SKM-1 treated with dmso at 0.1 percent for 144 hours (cell line): ENCODE results near the gene ENOPH1.

Source experiments
- DNase-seq: peaks from one replicate; lab custom pipeline; 2025; ENCODE audit not compliant: unreplicated experiment; lab: John Stamatoyannopoulos, UW

ENOPH1 gene

DNA sequence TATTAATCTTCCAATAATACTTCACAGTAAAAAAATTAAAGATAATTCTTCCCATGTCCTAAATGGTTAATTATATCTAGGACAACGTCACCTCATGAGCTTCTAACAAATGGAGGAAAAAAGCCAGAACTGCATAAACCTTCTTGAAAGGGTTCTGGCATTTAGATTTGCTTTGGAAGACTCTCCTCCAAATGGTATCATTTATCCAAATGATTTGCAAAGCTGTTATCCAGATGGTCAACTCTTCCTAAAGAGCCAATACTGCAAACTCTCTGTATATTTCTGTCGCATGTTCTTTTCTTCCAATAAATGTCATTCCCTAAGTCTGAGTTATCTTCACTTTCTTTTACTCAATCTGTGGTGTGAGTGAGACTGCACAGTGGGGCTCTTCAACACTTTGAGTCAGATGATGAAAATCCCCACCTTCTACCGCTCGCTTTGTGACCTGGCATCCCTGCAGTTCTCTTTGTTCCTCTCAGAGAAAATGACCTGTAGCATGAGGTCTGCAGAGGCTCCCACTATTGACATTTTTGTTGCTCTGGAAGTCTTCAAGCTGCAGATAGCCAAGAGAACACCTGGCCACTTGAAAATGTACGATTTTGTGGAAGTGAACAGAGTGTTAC is 78.5 kb downstream of the ENOPH1 start:
- DNase-seq: no peak

DNA sequence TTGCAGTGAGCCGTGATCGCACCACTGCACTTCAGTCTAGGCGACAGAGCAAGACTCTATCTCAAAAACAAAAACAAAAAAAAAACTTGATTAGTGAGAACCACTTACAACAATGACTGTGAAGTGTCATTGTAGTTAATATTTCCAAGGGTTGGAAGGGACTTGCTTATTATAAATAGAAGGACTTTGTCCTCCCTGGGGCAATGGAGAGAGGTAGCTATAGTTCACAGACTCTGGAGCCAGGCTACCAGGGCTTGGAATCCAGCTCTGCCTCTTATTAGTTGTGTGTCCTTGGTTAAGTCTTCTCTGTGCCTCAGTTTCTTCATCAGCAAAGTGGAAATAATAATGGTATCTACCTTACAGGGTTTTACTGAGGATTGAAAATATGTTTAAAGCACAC is 79.8 kb downstream of the ENOPH1 start:
- no peak for DNase-seq
